Left ventricle myocardium inferior (tissue), 1 donor: ENCODE data around the gene HNF1A. TPM values are rescaled to one million over a fixed set of nuclear protein-coding genes. Genes with fewer than 3 reads are reported as not detected.

ENCODE experiments used
- DNase-seq: peaks from one replicate; pipeline ENCODE4 v3.0.0-alpha.2; 2020
- H3K27ac ChIP-seq: fragments of 200-600 bp; replicated peaks from 2 replicates; pipeline ENCODE4 v1.8.0; 2021
- H3K27me3 ChIP-seq: fragments of 200-600 bp; 2 replicates; pipeline ENCODE4 v1.8.0; 2021; ENCODE audit warnings: low read depth
- H3K36me3 ChIP-seq: fragments of 200-600 bp; 2 replicates; pipeline ENCODE4 v1.8.0; 2021
- H3K4me1 ChIP-seq: fragments of 200-600 bp; 2 replicates; pipeline ENCODE4 v1.8.0; 2021
- H3K4me3 ChIP-seq: fragments of 200-600 bp; 2 replicates; pipeline ENCODE4 v1.8.0; 2021; ENCODE audit warnings: mild to moderate bottlenecking, moderate library complexity
- H3K9me3 ChIP-seq: fragments of 200-600 bp; replicated peaks from 2 replicates; pipeline ENCODE4 v1.8.0; 2021
- intact Hi-C: fragments of 100-400 bp; cut with micrococcal nuclease; formaldehyde crosslinking; loops from one replicate; pipeline ENCODE4 v1.11.0; 2022
- total RNA-seq: library from RNA; stranded (reverse); fragmentation: NEBNext Ultra II Directional; extraction: Animal tissue kit (Norgen Biotek cat#: 25700); gene quantifications from one replicate; pipeline ENCODE4 v1.2.1, GENCODE V29; 2021
- TF ChIP-seq, protein P1 (sequence below): fragments of 200-600 bp; IDR thresholded peaks from 2 replicates; pipeline ENCODE4 v1.8.0; 2021; ENCODE audit warnings: antibody characterized with exemption, mild to moderate bottlenecking, borderline replicate concordance
- donor health status: DM: no; HTN: yes; CAD: no; lungs with severe emphysema.

HNF1A gene
- total RNA-seq, 1 donor from 2014 or later = not detected

- no peaks in the 10 kb centered on the region for H3K4me1 ChIP-seq
- no peaks in the 10 kb centered on the region for H3K9me3 ChIP-seq
- no peak overlapping the region for H3K27ac ChIP-seq
- TF ChIP-seq, protein P1, sequence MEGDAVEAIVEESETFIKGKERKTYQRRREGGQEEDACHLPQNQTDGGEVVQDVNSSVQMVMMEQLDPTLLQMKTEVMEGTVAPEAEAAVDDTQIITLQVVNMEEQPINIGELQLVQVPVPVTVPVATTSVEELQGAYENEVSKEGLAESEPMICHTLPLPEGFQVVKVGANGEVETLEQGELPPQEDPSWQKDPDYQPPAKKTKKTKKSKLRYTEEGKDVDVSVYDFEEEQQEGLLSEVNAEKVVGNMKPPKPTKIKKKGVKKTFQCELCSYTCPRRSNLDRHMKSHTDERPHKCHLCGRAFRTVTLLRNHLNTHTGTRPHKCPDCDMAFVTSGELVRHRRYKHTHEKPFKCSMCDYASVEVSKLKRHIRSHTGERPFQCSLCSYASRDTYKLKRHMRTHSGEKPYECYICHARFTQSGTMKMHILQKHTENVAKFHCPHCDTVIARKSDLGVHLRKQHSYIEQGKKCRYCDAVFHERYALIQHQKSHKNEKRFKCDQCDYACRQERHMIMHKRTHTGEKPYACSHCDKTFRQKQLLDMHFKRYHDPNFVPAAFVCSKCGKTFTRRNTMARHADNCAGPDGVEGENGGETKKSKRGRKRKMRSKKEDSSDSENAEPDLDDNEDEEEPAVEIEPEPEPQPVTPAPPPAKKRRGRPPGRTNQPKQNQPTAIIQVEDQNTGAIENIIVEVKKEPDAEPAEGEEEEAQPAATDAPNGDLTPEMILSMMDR = no peak
- intact Hi-C loops = loop anchor here (10.0 kb wide), 1 partner anchor 335 kb away; the partner anchor contains the start of gene CABP1
- no peak for DNase-seq
- H3K4me3 ChIP-seq = no peak overlapping the region
- peaks cover 20% of the 10 kb centered on the region for H3K27me3 ChIP-seq
- H3K36me3 ChIP-seq = no peaks in the 10 kb centered on the region
Measured at GRCh38 chr12:120979862-120980696, 1.7 kb downstream of the HNF1A start.

- no peaks in the 10 kb centered on the region for H3K4me1 ChIP-seq
- no peak for DNase-seq
- peaks cover 20% of the 10 kb centered on the region for H3K27me3 ChIP-seq
- H3K36me3 ChIP-seq = no peaks in the 10 kb centered on the region
- intact Hi-C loops = no loop called here
- no peak overlapping the region for H3K4me3 ChIP-seq
- no peaks in the 10 kb centered on the region for H3K9me3 ChIP-seq
- H3K27ac ChIP-seq = no peak overlapping the region
- TF ChIP-seq, protein P1 = no peak
Measured at GRCh38 chr12:120980800-120981368, 2.5 kb downstream of the HNF1A start.

GRCh38 chr12:120981407-120981941 is 3.1 kb downstream of the HNF1A start:
- intact Hi-C loops = no loop called here
- Histone ChIP-seq H3K27me3 (peaks cover 20% of the 10 kb centered on the region), H3K9me3 (no peaks in the 10 kb centered on the region), H3K4me3 (no peak overlapping the region), H3K4me1 (no peaks in the 10 kb centered on the region), H3K27ac (no peak overlapping the region), H3K36me3 (no peaks in the 10 kb centered on the region)
- TF ChIP-seq, protein P1 = no peak
- no peak for DNase-seq

DNA sequence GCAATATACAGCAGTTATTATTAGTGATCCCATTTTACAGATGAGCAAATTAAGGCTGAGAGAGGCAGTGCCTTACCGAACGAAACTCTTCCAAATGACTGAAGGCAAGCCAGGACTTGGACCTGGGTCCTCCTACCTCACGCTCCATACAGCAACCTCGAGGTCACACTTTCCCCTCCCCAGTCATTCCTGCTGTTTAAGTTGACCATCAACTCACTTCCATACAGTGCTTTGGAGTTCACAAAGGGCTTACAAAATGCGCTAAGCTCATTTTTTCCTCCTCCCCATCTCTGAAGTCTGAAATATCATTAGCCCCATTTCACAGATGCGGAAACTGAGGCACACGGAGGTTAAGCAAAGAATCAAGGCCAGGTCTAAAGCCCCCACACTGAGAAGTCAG is 4.3 kb downstream of the HNF1A start:
- TF ChIP-seq, protein P1 = no peak
- H3K9me3 ChIP-seq = no peaks in the 10 kb centered on the region
- no peak overlapping the region for H3K27ac ChIP-seq
- peaks cover 20% of the 10 kb centered on the region for H3K27me3 ChIP-seq
- H3K4me3 ChIP-seq = no peak overlapping the region
- intact Hi-C loops = no loop called here
- DNase-seq = no peak
- H3K36me3 ChIP-seq = no peaks in the 10 kb centered on the region
- H3K4me1 ChIP-seq = no peaks in the 10 kb centered on the region

- Histone ChIP-seq H3K27me3 (peaks cover 20% of the 10 kb centered on the region), H3K4me3 (no peak overlapping the region), H3K36me3 (no peaks in the 10 kb centered on the region), H3K9me3 (no peaks in the 10 kb centered on the region), H3K27ac (no peak overlapping the region), H3K4me1 (no peaks in the 10 kb centered on the region)
- DNase-seq = no peak
- intact Hi-C loops = no loop called here
- TF ChIP-seq, protein P1 = no peak
Measured at GRCh38 chr12:120983759-120984158, 5.4 kb downstream of the HNF1A start.
